Activated CD4-positive, alpha-beta T cell treated with anti-CD3 and anti-CD28 coated beads for 48 hours (primary cell): Measurements from ENCODE around the gene PDZD4.
A peak's percentile ranks its signal among the peaks of the same experiment; 100 is the strongest.

ENCODE experiments used
- DNase-seq: peaks from one replicate; pipeline ENCODE4 v3.0.0-alpha.2; 2020

PDZD4 gene

DNA sequence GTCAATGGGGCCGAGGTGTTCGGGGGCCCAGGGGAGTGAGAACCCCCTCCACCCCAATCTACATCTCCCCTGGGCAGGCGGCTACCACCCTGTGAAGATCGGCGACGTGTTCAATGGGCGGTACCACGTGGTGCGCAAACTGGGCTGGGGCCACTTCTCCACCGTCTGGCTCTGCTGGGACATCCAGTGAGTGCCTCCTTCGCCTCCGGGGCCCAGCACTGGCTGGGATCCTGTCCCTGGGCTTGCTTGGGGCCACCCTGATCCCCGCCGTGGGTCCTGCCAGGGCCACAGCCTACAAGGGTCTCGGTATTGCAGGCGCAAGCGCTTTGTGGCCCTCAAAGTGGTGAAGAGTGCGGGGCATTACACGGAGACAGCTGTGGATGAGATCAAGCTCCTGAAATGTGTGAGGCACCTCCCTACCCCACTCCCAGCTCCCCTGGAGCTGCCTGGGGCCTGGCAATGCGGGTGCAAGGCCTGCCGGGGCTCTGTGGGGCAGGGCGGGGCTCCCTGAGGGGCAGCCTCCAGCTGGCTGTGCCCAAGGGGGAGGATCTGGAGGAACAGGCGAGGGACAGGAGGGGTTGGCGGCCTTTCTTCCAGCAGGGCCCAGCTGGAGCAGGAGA is 48.8 kb downstream of the PDZD4 start:
- no peak for DNase-seq

DNA sequence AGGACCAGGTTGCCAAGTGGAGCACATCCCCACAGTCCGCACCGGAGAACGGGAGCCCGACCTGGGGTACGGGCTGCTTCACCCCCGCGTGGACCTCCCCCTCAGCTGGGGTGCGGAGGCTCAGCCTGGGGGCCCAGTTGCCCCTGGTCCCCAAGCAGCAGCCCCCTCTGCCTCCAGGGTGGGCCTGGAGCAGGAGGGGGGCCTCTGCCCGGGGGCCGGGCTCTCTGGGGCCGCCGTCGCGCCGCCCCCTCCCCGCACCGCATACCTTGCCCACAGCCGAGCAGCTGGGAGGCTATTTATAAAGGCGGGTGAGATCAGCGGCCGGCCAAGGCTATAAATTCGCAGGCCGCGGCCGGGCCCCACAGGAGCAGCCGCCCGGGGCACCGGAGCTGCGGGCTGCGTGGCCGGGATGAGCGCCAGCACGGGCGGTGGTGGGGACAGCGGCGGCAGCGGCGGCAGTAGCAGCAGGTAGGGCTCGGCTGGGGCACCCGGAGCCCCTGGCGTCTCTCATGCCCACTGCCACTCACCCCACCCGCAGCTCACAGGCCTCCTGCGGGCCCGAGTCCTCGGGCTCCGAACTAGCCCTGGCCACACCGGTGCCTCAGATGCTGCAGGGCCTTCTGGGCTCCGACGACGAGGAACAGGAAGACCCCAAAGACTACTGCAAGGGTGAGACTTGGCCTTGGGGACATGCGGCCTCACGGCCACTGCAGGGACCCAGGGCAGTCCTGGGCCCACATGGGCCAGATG is 49.5 kb downstream of the PDZD4 start, which contains the start of gene SRPK3:
Gene SRPK3, plus strand, starts transcription at position 364 of the 750 bp plus-strand sequence. Its CDS starts 46 bp downstream, at position 410.
- DNase-seq, result no peak

GRCh38 chrX:153779891-153780677 is 50.3 kb downstream of the PDZD4 start:
- no peak for DNase-seq

GRCh38 chrX:153778684-153779101 is 51.7 kb downstream of the PDZD4 start:
- no peak for DNase-seq

- no peak for DNase-seq
These were observed 52.2 kb downstream of the PDZD4 start for GRCh38 chrX:153778181-153778580.

- DNase-seq, result no peak
These were observed 52.9 kb downstream of the PDZD4 start for GRCh38 chrX:153777261-153778090.

- peak; percentile 22 for DNase-seq
These were observed 53.7 kb downstream of the PDZD4 start for GRCh38 chrX:153776611-153777045.

DNA sequence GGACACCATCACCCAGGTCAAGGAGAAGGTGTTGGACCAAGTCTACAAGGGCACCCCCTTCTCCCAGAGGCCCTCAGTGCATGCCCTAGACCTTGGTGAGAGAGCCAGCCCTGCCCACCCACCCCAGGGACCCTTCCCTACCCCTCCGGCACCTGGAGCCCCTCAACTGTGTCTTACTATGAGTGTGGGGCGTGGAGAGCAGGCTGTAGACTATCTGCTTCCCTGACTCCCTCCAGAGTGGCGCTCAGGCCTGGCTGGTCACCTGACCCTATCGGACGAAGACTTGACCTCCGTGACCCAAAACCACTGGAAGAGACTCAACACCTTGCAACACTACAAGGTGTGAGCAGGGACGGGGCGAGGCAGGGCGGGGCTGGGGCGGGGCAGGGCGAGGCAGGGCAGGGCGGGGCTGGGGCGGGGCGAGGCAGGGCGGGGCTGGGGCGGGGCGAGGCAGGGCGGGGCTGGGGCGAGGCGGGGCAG is 54.2 kb downstream of the PDZD4 start:
- DNase-seq, result no peak

GRCh38 chrX:153775293-153776119 is 54.8 kb downstream of the PDZD4 start:
- no peak for DNase-seq

GRCh38 chrX:153774576-153775292 is 55.6 kb downstream of the PDZD4 start:
- no peak for DNase-seq

GRCh38 chrX:153773741-153774575 is 56.4 kb downstream of the PDZD4 start:
- DNase-seq, result no peak

GRCh38 chrX:153773218-153773611 is 57.1 kb downstream of the PDZD4 start:
- DNase-seq, result no peak

DNA sequence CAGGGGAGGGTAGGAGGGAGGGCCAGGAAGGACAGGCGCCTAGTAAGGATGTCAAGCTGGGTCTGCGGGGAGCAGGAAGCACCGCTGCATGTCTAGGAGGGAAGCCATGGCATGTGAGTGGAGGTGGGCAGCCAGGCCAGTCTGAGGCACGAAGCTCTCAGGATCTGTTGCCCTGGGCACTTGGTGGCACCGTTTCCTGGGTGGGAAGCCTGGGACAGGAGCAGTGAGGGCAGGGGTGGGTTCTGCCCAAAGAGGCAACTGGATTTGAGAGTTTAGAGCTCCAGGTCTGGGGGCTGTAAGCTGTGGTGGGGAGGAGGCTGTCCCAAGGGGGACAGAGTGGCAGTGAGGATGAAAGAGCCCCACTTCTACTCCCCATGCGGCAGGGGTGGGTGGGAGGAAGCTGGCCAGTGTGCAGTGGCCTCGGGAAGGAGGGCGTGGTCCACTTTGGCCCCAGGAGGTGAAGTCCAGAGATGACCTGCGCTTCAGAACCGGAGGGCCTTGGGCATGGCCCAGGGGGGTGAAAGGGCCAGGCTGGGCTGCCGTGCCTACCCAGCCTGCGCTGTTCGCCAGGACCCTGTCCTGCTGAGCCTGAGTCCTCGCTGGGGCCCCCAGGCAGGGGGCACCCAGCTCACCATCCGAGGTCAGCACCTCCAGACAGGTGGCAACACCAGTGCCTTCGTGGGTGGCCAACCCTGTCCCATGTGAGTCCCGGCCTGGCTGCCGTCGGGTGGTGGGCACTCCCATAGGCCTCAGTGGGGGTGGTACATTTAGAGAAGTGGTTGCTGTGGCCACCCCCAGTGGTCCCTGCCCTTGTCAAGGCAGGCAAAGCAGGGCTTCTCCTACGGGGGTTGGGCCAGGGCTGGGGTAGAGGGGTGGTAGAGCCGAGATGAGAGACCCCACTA is 57.8 kb downstream of the PDZD4 start:
- DNase-seq, result peak; percentile 1

DNA sequence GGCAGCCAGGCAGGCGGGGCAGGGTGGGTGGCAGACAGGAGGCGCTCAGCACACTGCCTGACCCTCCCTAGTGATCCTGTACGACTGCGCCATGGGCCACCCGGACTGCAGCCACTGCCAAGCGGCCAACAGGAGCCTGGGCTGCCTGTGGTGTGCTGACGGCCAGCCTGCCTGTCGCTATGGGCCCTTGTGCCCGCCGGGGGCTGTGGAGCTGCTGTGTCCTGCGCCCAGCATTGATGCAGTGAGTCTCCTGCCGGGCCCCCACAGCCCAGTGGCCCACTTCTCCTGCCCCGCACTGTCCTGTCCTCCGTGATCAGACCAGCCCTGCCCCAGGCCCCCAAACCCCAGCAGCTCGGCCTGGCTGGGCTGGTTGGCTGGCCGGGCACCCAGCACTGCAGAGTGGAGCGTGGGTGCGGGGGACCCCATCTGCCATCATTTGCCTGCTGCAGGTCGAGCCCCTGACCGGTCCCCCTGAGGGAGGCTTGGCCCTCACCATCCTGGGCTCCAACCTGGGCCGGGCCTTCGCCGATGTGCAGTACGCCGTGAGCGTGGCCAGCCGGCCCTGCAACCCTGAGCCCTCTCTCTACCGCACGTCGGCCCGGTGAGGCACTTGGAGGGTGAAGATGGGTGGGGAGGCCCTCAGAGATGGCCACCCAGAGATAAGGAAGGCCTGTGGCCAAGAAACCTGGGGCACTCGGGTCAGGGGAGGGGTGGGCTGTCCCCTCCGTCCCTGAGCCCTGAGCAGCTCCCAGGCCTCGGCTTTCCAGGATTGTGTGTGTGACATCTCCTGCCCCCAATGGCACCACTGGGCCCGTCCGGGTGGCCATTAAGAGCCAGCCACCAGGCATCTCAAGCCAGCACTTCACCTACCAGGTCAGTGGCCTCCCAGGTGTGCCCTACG is 58.7 kb downstream of the PDZD4 start:
- no peak for DNase-seq

DNA sequence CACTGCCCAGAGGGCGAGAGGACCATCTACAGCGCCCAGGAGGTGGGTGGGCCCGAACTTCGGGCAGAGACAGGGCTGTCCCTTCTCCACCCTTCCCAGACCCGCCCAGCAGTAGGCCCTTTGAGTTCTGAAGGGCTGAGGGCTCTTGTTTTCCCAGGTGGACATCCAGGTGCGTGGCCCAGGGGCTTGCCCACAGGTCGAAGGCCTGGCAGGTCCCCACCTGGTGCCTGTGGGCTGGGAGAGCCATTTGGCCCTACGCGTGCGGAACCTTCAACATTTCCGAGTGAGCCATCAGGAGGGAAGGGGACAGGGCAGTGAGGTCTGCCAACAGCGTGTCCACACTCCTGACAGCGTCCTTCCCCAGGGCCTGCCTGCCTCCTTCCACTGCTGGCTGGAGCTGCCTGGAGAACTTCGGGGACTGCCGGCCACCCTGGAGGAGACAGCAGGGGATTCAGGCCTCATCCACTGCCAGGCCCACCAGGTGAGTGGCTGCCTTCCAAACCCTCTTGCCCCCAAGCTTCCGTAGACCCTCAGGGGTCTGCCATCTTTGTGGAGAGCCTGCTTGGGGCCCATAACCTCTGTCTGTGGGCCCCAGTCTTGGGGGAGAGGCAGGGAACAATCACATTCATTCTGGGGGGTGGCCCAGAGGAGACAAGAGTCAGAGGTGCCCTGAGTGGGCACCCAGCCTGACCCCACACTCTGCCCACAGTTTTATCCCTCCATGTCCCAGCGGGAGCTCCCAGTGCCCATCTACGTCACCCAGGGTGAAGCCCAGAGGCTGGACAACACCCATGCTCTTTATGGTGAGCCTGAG is 59.5 kb downstream of the PDZD4 start:
- no peak for DNase-seq

- peak; percentile 1 for DNase-seq
These were observed 60.3 kb downstream of the PDZD4 start for GRCh38 chrX:153769865-153770600.
